ENCODE data around the gene ZNF93.

DNA sequence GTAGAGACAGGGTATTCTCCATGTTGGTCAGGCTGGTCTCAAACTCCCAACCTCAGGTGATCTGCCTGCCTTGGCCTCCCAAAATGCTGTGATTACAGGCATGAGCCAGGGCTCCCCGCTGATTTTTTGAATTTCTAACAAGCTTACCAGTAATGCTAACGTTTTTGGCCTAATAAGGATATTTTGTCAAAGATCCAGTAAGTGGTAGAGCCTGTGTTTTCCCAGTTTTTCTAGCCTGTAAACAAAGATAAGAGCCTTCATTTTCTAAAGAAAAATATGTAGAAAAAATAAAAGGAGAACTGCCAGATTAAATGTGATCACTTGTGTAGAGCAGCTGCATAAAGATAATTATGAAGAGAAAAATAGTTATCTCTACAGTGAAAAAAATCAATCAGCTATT, 37.7 kb downstream of the ZNF93 start:
- TF ChIP-seq, protein P1, sequence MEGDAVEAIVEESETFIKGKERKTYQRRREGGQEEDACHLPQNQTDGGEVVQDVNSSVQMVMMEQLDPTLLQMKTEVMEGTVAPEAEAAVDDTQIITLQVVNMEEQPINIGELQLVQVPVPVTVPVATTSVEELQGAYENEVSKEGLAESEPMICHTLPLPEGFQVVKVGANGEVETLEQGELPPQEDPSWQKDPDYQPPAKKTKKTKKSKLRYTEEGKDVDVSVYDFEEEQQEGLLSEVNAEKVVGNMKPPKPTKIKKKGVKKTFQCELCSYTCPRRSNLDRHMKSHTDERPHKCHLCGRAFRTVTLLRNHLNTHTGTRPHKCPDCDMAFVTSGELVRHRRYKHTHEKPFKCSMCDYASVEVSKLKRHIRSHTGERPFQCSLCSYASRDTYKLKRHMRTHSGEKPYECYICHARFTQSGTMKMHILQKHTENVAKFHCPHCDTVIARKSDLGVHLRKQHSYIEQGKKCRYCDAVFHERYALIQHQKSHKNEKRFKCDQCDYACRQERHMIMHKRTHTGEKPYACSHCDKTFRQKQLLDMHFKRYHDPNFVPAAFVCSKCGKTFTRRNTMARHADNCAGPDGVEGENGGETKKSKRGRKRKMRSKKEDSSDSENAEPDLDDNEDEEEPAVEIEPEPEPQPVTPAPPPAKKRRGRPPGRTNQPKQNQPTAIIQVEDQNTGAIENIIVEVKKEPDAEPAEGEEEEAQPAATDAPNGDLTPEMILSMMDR (IDR thresholded peaks at IDR 0.05), result no peak
- TF ChIP-seq POLR2A (IDR thresholded peaks at IDR 0.05), result no peak

All from breast epithelium (tissue), 3 donors.